Mammary epithelial cell (primary cell): ENCODE data around the gene IRF9.

Source experiments
- CTCF ChIP-seq, 2 donors: IDR thresholded peaks in 1 of 2; conservative IDR thresholded peaks in 1 of 2; 2 replicates each; pipeline ENCODE4 v1.5.1; 2011 to 2012; ENCODE audit warnings: inconsistent platforms in 2 of 2, low read length in 2 of 2, mild to moderate bottlenecking in 2 of 2, control low read depth in 1 of 2, low read depth in 1 of 2; ENCODE audit not compliant: insufficient read depth in 1 of 2; ENCODE audit errors: extremely low read depth in 1 of 2
- EZH2 ChIP-seq: IDR thresholded peaks from 2 replicates; pipeline ENCODE4 v1.6.1; 2012; ENCODE audit warnings: low read length, inconsistent platforms, borderline replicate concordance

GRCh38 chr14:24204163-24205146 is 43.4 kb downstream of the IRF9 start:
- TF ChIP-seq CTCF (conservative IDR thresholded peaks at IDR 0.05 in 1 of 2, IDR thresholded peaks at IDR 0.05 in 1 of 2; ENCODE audit: extremely low read depth in 1 of 2, insufficient read depth in 1 of 2, low read depth in 1 of 2, low read length in 2 of 2) = no peak
- no peak for TF ChIP-seq EZH2
